Mammary epithelial cell (primary cell): Measurements from ENCODE around the gene C2.
"Not testable (repeated sequence)": the region's sequence is repeated elsewhere in the genome, so short reads cannot be mapped to it uniquely, and the experiment has no call there.

ENCODE experiments used
- EZH2 ChIP-seq: IDR thresholded peaks from 2 replicates; pipeline ENCODE4 v1.6.1; 2012; ENCODE audit warnings: low read length, inconsistent platforms, borderline replicate concordance
- TF ChIP-seq, protein P1 (sequence below), 2 donors: IDR thresholded peaks in 1 of 2; conservative IDR thresholded peaks in 1 of 2; 2 replicates each; pipeline ENCODE4 v1.5.1; 2011 to 2012; ENCODE audit warnings: inconsistent platforms in 2 of 2, low read length in 2 of 2, mild to moderate bottlenecking in 2 of 2, control low read depth in 1 of 2, low read depth in 1 of 2; ENCODE audit not compliant: insufficient read depth in 1 of 2; ENCODE audit errors: extremely low read depth in 1 of 2

DNA sequence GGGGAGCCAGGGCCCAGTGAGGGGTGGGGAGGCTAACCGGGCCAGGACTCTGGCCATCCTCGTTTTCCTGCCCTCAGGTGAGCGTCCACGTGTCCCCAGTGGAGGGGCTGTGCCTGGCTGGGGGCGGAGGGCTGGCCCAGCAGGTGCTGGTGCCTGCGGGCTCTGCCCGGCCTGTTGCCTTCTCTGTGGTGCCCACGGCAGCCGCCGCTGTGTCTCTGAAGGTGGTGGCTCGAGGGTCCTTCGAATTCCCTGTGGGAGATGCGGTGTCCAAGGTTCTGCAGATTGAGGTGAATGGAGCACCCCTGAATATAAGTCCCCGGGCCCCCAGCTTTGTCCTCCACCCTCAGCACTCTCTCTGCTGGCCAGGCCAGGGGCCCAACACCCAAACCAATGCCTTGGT lies 66.9 kb downstream of the C2 start:
- TF ChIP-seq EZH2: not testable (repeated sequence)
- TF ChIP-seq, protein P1, sequence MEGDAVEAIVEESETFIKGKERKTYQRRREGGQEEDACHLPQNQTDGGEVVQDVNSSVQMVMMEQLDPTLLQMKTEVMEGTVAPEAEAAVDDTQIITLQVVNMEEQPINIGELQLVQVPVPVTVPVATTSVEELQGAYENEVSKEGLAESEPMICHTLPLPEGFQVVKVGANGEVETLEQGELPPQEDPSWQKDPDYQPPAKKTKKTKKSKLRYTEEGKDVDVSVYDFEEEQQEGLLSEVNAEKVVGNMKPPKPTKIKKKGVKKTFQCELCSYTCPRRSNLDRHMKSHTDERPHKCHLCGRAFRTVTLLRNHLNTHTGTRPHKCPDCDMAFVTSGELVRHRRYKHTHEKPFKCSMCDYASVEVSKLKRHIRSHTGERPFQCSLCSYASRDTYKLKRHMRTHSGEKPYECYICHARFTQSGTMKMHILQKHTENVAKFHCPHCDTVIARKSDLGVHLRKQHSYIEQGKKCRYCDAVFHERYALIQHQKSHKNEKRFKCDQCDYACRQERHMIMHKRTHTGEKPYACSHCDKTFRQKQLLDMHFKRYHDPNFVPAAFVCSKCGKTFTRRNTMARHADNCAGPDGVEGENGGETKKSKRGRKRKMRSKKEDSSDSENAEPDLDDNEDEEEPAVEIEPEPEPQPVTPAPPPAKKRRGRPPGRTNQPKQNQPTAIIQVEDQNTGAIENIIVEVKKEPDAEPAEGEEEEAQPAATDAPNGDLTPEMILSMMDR (conservative IDR thresholded peaks at IDR 0.05 in 1 of 2, IDR thresholded peaks at IDR 0.05 in 1 of 2; ENCODE audit: extremely low read depth in 1 of 2, insufficient read depth in 1 of 2, low read depth in 1 of 2, low read length in 2 of 2): not testable (repeated sequence)
